HG03521 (cell line): ENCODE data around the gene DAB1.

ENCODE experiments used
- ATAC-seq: cut with Tn5 transposase; IDR thresholded peaks from one replicate; pipeline ENCODE4 v1.9.1; 2021; ENCODE audit warnings: mild to moderate bottlenecking, moderate library complexity; ENCODE audit not compliant: unreplicated experiment

DAB1 gene

DNA sequence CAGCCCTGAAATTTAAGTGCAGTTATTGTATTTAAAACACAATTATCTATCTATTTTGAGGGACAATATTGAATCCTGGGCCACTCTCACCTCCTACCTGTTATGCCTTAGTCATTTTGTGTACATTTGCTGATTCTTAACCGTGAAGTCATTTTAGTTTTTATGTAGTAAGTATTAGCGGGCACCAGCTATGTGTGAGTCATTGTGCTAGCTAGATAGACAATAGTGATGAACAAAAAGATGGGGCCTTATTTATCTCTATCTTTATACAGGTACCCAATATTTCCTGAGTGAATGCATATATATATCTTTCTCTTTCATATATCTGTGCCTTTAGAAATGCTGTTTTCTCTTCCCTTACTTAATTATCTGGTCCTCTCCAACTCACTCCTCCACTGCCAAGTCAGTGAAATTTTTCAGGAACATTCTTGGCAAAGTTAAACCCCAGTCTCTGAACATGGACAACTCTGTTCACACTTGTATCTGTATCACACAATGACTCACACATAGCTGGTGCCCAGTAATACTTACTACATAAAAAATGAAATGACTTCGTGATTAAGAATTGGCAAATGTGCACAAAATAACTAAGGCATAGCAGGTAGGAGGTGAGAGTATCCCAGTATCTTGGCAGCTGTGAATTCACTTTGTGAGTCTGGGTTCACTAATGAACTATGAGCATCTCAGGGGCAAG is 292.0 kb downstream of the DAB1 start:
- ATAC-seq: no peak

DNA sequence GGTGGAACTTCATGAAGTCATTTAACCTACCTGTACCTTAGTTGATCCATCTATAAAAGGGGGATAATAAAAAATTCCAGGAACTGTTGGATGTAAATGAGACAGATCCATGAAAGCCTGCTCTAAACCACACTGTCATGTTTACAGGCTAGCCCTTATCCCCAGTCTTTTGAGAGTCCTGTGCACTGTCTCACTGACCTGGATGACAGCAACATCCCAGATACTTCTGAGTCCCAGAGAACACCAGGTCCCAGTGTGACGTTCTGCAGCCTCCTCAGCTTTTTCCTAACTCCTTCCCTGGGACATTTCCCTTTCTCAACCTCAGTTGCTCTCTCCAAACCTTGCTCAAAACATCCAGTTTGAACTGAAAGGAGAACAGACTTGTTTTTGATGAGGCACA is 292.6 kb downstream of the DAB1 start:
- no peak for ATAC-seq

DNA sequence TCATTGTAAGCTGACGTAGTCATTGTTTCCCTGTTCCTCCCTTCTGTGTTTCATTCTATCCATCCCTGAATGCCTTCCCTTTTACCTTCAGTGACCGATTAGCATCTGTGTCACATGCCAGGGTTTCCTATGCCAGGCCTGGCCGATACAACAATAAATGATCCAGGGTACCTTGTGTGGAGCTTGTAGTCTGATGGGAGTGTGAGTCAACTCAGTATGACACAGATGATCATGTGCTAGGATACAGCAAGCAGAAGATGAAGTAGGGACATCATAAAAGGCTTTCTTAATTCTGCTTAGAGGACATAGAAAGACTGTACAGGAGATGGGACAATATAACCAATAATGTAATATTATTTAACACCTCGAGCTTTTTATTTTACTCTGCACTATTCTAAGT is 294.0 kb downstream of the DAB1 start:
- no peak for ATAC-seq

DNA sequence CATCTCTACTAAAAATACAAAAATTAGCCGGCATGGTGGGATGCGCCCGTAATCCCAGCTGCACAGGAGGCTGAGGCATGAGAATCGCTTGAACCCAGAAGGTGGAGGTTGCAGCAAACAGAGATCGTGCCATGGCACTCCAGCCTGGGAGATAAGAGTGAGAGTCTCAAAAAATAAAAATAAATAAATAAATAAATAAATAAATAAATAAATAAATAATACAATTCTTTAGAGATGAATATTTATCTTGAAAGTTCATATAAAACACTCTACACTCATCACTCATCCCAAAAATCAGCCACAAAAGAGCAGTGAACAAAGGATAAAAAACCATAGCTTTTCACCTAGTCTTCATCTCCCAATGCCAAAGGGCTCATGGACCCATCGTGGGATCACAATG is 295.9 kb downstream of the DAB1 start:
- no peak for ATAC-seq

DNA sequence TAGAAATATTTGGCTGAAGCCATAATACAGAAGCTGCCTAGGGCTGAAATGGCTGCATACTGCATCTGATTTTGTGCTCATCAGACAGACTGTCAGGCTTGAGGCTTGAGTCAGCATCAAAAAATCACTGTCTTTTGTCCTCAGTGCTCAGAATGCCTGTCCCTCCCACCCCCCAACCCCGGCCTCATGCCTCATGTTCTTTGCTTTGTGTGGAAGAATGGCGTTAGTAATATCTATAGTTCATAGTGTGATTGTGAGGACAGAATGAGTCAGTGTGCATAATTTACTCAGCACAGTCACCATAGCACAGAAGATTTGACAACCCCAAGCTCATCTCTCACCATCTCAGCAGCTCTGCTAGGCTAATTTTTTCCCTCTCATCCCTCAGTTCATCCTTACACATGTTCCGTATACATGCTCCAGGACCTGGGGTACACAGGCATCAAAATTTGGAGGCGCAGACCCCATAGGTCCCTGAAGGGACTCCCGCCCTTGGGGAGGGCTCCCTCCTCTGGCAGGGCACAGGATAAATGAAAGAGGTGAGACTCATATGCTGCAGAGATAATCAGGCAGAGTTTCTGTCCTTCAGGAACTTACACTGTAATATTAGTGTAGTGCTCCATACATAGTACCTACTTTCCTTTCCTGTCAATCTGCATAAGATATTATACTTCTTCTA is 299.0 kb downstream of the DAB1 start:
- no peak for ATAC-seq

DNA sequence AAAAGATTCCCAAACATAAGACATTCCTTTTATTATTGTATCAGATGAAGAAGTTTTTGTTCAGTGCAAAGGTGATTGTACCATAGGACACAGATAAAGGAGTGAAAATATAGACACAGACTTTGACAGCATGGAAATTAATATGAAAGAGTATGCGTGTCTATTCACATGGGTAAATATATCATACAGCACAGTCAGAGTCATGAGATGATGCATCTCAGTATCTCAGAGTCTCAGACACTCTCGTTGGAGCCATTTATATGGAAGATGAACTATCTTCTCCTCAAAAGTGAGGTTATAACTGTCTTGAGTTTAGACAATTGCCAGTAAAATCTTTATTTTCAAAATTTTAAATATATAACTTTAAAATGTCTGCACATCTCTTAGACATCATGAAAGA is 299.7 kb downstream of the DAB1 start:
- no peak for ATAC-seq

DNA sequence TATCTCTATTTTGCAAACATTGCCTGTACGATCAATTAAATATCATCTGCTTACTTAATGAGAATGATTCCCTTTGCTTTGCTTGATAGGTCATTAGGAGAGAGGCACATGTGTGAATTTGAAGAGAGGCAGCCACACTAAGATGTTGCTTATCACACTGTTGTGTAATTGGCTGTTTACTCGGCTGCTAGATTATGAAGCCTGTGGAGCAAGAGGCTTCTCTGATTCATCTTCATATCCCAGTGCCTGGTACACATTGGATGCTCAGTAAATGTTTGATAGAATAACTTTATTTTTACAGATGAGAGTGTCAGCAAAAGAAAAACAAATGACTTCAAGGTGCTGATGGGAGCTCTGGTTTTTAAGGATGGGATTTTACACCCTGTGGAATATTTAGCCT is 301.8 kb downstream of the DAB1 start:
- ATAC-seq: no peak

DNA sequence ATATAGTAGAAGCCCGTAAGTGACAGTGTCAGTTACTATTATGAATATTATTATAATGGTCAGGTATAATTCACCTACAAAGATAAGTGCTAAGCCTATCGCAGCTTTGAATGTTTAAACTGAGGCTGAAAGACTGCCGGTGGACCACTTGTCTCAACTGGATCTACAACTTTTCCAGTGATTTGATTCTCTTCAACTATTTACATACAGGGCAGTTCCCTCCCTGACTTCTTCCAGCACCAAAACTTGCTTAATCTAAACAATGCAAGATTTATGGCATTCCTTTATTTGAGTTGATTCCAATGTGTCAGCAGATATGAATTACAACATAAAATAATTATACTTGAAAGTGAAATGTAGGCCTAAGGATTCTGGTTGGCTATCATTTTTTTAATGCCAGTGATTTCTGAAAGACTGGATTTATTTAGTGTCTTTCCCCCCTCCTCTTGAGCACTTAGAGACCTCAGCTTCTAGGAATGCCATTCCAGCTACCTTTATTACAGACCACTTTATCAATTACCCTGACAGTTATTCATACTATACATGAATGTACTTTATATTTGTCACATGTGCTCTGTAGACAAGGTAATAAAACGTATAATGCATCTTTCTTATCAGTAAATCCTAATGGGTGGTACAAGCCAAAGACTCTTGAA is 304.8 kb downstream of the DAB1 start:
- no peak for ATAC-seq

DNA sequence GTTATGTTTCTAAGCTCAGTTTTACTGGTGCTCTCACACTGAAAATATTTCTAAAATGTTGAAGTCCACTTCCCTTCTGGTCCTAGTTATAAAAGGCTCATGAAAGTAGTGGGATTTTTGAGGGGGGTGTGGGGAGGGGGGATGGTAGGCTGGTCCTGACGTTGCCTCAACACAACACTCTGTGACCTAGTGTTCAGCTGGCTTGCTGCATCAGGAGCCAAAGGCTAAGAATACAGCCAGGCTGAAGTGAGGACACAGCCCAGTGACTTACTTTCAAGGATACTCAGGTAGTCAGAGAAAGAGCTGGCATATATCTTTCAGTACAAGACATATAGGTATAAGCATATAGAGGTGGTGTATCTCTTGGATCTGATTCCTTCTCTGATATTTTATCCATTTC is 306.1 kb downstream of the DAB1 start:
- ATAC-seq: no peak

DNA sequence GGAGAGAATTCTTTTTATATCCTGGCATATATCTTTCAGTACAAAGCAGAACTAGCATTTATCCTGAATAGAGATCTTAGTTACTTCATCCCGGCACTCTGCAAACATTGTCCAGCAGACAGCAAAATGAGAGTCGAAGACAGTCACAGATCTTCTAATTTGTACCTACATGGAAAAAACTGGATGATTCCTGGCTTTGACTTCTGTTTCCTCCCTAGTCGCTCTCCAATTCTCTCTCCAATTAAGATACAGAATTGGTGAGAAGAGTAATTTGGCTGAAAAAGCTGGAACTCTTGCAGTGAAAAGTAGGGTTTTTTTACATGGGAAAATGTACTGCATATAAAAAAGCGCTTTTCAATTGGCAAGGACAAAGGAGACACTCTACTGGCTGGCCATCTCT is 307.0 kb downstream of the DAB1 start:
- ATAC-seq: no peak

DNA sequence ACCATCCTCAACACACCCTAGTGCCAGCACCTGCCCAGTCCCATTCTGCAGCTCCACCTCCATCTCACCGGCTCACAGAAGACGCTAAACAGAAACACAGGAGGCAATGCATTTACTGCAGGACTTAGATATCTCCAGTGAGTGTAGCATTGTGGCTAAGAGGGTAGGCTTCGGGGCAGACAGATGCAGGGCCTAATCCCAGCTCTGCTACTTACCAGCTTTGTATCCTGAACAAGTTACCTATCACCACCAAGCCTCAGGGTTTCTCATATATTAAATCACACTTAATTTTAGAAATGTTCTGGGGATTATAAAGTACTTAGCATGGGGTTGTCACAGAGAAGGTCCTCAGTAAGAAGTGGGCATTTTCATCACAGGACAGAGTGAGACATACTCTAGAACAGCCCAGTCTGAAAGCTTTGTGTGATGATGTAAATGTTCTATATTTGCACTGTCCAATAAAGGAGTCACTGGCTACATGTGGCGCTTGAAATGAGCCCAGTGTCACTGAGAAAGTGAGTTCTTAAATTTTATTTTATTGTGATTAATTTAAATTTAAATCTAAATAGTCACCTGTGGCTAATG is 308.7 kb downstream of the DAB1 start:
- ATAC-seq: no peak

DNA sequence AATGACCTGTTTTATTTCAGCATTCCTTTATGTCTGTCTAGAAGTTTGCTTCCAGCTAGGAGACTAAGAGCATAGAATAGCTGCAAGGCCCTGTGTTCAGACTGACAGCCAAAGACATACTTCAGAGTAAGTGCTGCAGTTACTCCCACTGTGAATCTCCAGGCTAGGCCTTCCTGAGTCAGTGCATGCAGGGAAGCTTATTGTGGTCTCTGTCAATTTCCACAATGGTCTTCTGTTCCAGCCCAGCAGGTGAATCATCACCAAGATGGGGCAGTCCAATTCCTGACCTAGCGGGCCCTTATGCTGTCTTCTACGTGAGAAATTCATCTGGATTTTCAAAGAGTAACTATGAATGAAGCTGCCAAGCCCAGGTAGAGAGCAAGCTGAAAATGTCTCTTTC is 311.7 kb downstream of the DAB1 start:
- ATAC-seq: no peak

DNA sequence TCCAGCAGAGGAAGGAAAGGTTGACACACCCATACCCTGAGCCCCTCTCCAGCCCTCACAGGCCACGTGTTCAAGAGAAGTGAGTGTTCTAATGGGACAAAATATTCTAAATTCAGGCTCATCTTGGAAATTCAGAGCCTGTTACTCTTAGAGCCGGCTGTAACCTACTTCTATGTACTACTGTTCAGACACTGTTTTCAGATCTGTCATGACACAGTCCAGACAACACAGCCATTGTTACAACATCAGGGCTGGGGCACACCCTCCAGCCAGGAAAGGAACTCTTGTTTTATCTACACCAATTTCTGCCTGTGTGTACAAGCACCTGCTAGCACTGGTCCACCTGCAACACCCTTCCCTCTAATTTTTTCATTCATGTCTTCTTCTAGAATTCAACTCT is 312.7 kb downstream of the DAB1 start:
- no peak for ATAC-seq

DNA sequence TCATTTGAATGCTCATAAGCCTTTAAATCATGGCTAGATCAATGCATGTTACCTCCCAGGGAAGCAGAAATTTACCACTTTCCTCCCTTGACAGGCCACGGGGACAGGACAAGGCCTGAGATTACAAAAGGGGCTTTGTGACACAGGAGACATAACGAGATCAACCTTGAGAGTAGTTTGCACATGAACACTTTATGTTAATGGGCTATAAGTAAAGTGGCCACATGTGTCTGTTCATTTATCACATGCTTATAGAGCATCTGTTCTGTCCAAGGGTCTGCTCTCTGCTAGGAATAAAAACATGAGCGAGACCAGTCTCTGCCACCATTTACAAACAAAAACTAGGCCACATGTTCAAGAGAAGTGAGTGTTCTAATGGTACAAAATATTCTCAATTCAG is 314.0 kb downstream of the DAB1 start:
- no peak for ATAC-seq

DNA sequence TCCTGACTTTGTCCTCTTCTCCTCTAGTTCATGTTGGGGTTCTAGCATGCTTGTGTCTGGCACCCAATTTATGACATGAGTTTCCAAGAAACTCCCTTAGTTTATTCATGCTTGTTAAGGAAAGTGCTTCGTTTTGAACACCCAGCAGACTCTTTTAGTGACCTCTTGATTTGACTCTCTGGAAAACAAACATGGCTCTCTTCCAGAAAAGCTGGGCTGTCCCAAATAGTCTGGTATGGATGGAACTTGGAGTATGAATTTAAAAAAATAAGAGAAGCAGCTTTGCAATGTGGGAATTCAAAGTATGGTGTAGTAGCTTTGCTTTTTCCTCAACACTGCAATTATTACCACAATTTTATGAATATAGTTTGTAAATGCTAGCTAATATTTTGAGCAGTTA is 314.6 kb downstream of the DAB1 start:
- no peak for ATAC-seq

DNA sequence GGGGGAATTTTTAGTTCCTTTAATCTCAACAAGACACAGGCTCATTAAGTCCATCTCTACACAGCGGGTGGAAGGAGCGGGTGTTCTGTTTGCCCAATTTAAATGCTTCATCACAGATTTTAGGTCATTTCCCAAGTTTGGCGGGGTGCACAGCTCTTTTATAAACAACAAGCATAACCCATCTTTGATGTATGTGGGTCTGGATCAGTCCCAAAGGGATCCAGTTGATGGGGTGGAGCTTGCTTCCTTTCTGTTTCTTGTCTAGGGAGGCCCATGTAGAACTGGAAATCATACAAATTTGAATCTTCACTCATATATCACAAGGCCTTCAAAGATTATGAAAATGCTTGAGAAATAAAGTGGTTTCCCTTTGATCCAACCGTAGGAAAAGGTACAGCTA is 317.6 kb downstream of the DAB1 start:
- ATAC-seq: no peak

DNA sequence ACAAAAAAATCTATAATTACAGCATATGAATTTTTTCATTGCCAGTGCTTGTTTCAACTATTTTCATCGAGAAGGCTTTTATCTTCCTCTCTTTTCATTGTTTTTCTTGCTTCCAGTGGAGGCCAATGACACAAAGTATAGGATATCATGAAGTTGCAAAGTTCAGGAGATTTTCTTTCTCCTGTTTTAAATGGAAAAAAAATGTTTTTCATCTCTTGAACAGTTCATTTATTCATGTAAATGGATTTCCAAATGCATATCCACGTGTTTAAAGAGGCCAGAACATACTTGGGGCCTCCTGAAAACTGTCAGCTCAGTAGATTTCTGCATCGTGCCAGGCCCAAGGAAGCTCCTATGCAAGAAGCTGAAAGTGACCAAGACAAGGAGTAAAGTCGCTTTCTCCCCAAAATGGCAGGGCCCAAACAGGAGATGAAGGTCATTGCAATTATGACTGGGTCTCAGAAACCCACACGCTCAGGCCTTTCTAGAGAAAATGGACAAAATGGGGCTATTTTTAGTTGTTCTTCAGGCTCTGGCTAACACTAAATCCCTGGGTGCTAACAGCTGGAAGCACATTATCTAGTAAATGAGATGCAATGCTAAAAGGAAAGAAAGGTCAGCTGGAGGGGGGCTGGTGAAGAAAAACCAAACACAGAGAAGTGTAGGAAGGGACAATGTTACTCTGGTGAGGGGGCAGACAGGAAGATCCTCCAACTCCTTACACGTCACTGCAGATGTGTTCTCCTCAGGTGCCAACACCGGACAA is 321.1 kb downstream of the DAB1 start:
- ATAC-seq: no peak

DNA sequence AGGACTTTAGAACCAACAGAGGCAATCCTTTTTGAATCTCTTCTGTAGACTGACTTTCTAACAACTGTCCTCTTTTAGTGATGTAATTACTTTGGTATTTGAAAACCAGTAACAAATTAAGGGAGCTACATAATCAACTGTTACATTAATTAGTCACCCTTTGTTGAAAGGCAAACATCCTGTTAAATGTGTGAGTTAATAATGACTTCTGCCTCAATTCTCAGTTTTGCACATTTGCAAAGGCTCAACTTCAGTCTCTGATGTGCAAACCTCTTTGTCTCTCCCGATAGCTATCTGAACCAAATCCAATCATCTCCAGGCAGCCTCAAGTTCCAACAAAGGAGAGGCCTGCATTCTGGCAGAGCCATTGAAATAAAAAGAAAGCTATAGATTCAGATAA is 322.7 kb downstream of the DAB1 start:
- no peak for ATAC-seq

DNA sequence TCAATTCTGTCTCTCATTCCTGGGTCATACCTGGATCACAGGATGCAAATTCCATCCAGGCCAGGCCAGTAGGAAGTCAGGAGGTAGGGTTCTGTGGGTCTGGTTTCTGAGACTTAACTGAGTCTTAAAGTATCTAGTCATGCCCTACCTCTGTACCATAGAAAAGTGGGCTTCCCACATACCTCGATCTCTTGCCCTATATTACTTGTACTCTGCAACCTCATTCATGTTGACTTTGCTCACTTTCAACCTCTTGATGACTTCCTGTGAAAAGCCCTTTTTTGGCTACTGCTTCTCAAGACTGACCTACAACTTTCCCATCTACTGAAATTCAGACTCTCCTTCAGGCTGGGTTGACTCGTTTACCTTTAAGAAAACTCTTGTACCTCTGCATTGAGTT is 329.1 kb downstream of the DAB1 start:
- ATAC-seq: no peak

DNA sequence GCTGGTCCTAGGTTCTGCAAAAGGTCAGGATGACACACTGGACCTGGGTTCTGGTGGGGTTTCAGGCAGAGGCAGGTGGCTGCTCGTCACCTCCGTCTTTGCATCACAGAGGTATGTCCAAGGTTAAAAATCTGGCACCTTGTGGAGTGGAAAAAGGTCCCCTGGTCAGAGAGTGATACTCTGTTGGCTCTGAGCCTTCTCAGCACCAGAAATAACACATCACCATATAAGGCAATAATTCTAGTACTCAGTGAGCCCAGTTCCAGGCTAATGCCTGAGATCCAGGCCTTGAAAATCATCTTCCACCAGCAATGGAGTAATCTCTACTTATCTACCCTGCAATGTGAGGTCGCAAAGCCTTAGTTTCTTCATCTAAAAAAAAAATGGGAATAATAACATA is 330.7 kb downstream of the DAB1 start:
- ATAC-seq: no peak

DNA sequence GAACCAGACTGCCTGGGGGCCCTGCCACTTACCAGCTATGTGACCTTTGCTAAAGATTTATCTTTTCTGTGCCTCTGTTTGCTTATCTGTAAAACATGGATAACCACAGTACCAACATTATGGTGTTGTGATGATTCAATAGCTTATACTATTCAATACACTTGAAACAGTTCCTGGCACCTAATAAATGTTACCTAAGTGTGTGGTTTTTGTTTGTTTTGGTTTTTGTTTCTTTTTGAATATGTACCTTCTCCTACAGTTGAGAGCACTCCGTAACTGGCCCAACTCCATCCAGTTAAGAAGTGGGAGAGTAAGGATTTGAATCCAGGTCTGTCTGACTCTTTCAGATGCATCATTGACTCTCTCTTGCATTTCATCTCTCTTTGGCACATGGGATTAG is 332.2 kb downstream of the DAB1 start:
- ATAC-seq: no peak
